H9 (cell line): Measurements from ENCODE around the gene HOATZ. TPM values are rescaled to one million over a fixed set of nuclear protein-coding genes. Genes with fewer than 3 reads are reported as not detected.

ENCODE experiments used
- DNase-seq: peaks from one replicate; pipeline ENCODE4 v3.0.0-alpha.2; 2017
- H2AFZ ChIP-seq: one replicate; pipeline ENCODE4 v1.6.1; 2013; ENCODE audit warnings: mild to moderate bottlenecking, low read length, control low read depth, moderate library complexity
- H2AK5ac ChIP-seq: 2 replicates; pipeline ENCODE4 v1.6.1; 2013; ENCODE audit warnings: low read length, control low read depth, mixed read lengths; ENCODE audit not compliant: insufficient read length
- H2BK120ac ChIP-seq: one replicate; pipeline ENCODE4 v1.6.1; 2013; ENCODE audit warnings: low read depth, mild to moderate bottlenecking, low read length, control low read depth, inconsistent platforms; ENCODE audit not compliant: poor library complexity, severe bottlenecking
- H2BK12ac ChIP-seq: 2 replicates; pipeline ENCODE4 v1.6.1; 2013; ENCODE audit warnings: low read length, control low read depth, mixed read lengths, low read depth; ENCODE audit not compliant: insufficient read length
- H2BK15ac ChIP-seq: 2 replicates; pipeline ENCODE4 v1.6.1; 2013; ENCODE audit warnings: low read depth, low read length, control low read depth
- H2BK20ac ChIP-seq: one replicate; pipeline ENCODE4 v1.6.1; 2013; ENCODE audit warnings: low read depth, mild to moderate bottlenecking, low read length, control low read depth, inconsistent platforms; ENCODE audit not compliant: poor library complexity, severe bottlenecking
- H2BK5ac ChIP-seq: 2 replicates; pipeline ENCODE4 v1.6.1; 2013; ENCODE audit warnings: low read length, control low read depth, mixed read lengths; ENCODE audit not compliant: insufficient read length
- H3K14ac ChIP-seq: 2 replicates; pipeline ENCODE4 v1.6.1; 2013; ENCODE audit warnings: low read length, control low read depth; ENCODE audit not compliant: insufficient read depth
- H3K18ac ChIP-seq: 2 replicates; pipeline ENCODE4 v1.6.1; 2013; ENCODE audit warnings: low read depth, mild to moderate bottlenecking, mixed read lengths, low read length, control low read depth; ENCODE audit not compliant: insufficient read length
- H3K23ac ChIP-seq: 2 replicates; pipeline ENCODE4 v1.6.1; 2013; ENCODE audit warnings: low read length, control low read depth, mixed read lengths, low read depth; ENCODE audit not compliant: insufficient read length
- H3K23me2 ChIP-seq: 2 replicates; pipeline ENCODE4 v1.6.1; 2013; ENCODE audit warnings: low read depth, mild to moderate bottlenecking, mixed read lengths, low read length, control low read depth; ENCODE audit not compliant: insufficient read length, poor library complexity, severe bottlenecking
- H3K27ac ChIP-seq: 2 replicates; pipeline ENCODE4 v1.5.1; 2013; ENCODE audit warnings: low read length, control low read depth, mixed read lengths, low read depth; ENCODE audit not compliant: insufficient read length
- H3K27me3 ChIP-seq: 2 replicates; pipeline ENCODE4 v1.6.1; 2013; ENCODE audit warnings: low read length, control low read depth, inconsistent platforms; ENCODE audit not compliant: insufficient read depth
- H3K4ac ChIP-seq: 2 replicates; pipeline ENCODE4 v1.6.1; 2013; ENCODE audit warnings: low read depth, mild to moderate bottlenecking, control low read depth, inconsistent platforms, low read length, moderate library complexity
- H3K4me1 ChIP-seq: 2 replicates; pipeline ENCODE4 v1.6.1; 2013; ENCODE audit warnings: low read length, control low read depth, inconsistent platforms; ENCODE audit not compliant: insufficient read depth
- H3K4me2 ChIP-seq: 2 replicates; pipeline ENCODE4 v1.6.1; 2013; ENCODE audit warnings: low read length, control low read depth, mixed read lengths; ENCODE audit not compliant: insufficient read length, insufficient read depth
- H3K56ac ChIP-seq: 2 replicates; pipeline ENCODE4 v1.6.1; 2013; ENCODE audit warnings: low read depth, mild to moderate bottlenecking, mixed read lengths, low read length, control low read depth; ENCODE audit not compliant: insufficient read length
- H3K79me1 ChIP-seq: 2 replicates; pipeline ENCODE4 v1.6.1; 2013; ENCODE audit warnings: low read depth, mild to moderate bottlenecking, moderate library complexity, low read length, control low read depth, inconsistent platforms; ENCODE audit not compliant: insufficient read depth, poor library complexity, severe bottlenecking
- H3K79me2 ChIP-seq: 2 replicates; pipeline ENCODE4 v1.6.1; 2013; ENCODE audit warnings: low read length, control low read depth, inconsistent platforms; ENCODE audit not compliant: insufficient read depth
- H3K9ac ChIP-seq: 2 replicates; pipeline ENCODE4 v1.6.1; 2013; ENCODE audit warnings: low read length, control low read depth, mixed read lengths; ENCODE audit not compliant: insufficient read length; ENCODE audit errors: extremely low read depth
- H3K9me3 ChIP-seq: one replicate; pipeline ENCODE4 v1.6.1; 2013; ENCODE audit warnings: low read depth, low read length, inconsistent platforms; ENCODE audit not compliant: control insufficient read depth
- H3T11ph ChIP-seq: one replicate; pipeline ENCODE4 v1.6.1; 2013; ENCODE audit warnings: mild to moderate bottlenecking, low read length, control low read depth, inconsistent platforms
- H4K20me1 ChIP-seq: one replicate; pipeline ENCODE4 v1.6.1; 2013; ENCODE audit not compliant: control insufficient read depth, insufficient read length, insufficient read depth
- H4K5ac ChIP-seq: 2 replicates; pipeline ENCODE4 v1.6.1; 2013; ENCODE audit warnings: low read depth, mild to moderate bottlenecking, mixed read lengths, low read length, control low read depth; ENCODE audit not compliant: insufficient read length
- H4K8ac ChIP-seq: replicated peaks from 2 replicates; pipeline ENCODE4 v1.6.1; 2013; ENCODE audit warnings: low read length, control low read depth, mixed read lengths, low read depth; ENCODE audit not compliant: insufficient read length
- H4K91ac ChIP-seq: 2 replicates; pipeline ENCODE4 v1.6.1; 2013; ENCODE audit warnings: low read depth, mild to moderate bottlenecking, moderate library complexity, mixed read lengths, low read length, control low read depth; ENCODE audit not compliant: insufficient read length
- H3K27ac Mint-ChIP-seq, 3 experiments: 2 replicates in 2 of 3; 3 replicates in 1 of 3; pipeline ENCODE4 v1.8.0; 2020 to 2021; ENCODE audit warnings: mixed read lengths in 3 of 3, mild to moderate bottlenecking in 1 of 3, moderate library complexity in 1 of 3
- H3K27me3 Mint-ChIP-seq: 2 replicates; pipeline ENCODE4 v1.8.0; 2021; ENCODE audit warnings: low read depth, mild to moderate bottlenecking, moderate library complexity, mixed read lengths
- H3K36me3 Mint-ChIP-seq, 3 experiments: 2 replicates in 2 of 3; 3 replicates in 1 of 3; pipeline ENCODE4 v1.8.0; 2020 to 2021; ENCODE audit warnings: low read depth in 3 of 3, mixed read lengths in 3 of 3; ENCODE audit not compliant: insufficient read depth in 1 of 3
- H3K4me1 Mint-ChIP-seq, 2 experiments: 2 replicates each; pipeline ENCODE4 v1.8.0; 2020; ENCODE audit warnings: mixed read lengths in 2 of 2
- H3K4me3 Mint-ChIP-seq, 2 experiments: 2 replicates in 1 of 2; 3 replicates in 1 of 2; pipeline ENCODE4 v1.8.0; 2020 to 2021; ENCODE audit warnings: mild to moderate bottlenecking in 2 of 2, mixed read lengths in 2 of 2, moderate library complexity in 1 of 2
- H3K9me3 Mint-ChIP-seq, 2 experiments: 2 replicates in 1 of 2; 3 replicates in 1 of 2; pipeline ENCODE4 v1.8.0; 2020; ENCODE audit warnings: mild to moderate bottlenecking in 2 of 2, mixed read lengths in 2 of 2, moderate library complexity in 1 of 2
- CTCF ChIP-seq: fragments of 200-600 bp; sonication (generic); conservative IDR thresholded peaks from 3 replicates; pipeline ENCODE4 v1.8.0; 2021; ENCODE audit warnings: antibody characterized with exemption, mild to moderate bottlenecking
- WGBS: extraction: QIAGEN DNeasy Blood & Tissue Kit; methylation state at CpG from one replicate; pipeline ENCODE4 v1.1.7; 2013; ENCODE audit warnings: missing lambda C conversion rate, low lambda C conversion rate, mixed read lengths; ENCODE audit not compliant: insufficient read length; ENCODE audit errors: extremely low coverage; 5-methylcytosine and 5-hydroxymethylcytosine counted together
- total RNA-seq: library from RNA; stranded (reverse); gene quantifications from 2 replicates; pipeline ENCODE4 v1.2.1, GENCODE V29; 2021

Gene HOATZ
- total RNA-seq, 1 experiment from 2014 or later: not detected

- H4K91ac ChIP-seq: no peak overlapping the region
- H3K9ac ChIP-seq: no peak overlapping the region
- no peaks in the 10 kb centered on the region for H3K4me1 ChIP-seq
- H3K4me3 Mint-ChIP-seq: no peak overlapping the region
- no CpG with 5 or more reads among the region's 6 CpGs for WGBS
- H3K4me2 ChIP-seq: no peak overlapping the region
- no peak overlapping the region for H3K23ac ChIP-seq
- no peak overlapping the region for H2BK15ac ChIP-seq
- DNase-seq: no peak
- no peak overlapping the region for H3T11ph ChIP-seq
- H3K4ac ChIP-seq: no peak overlapping the region
- no peaks in the 10 kb centered on the region for H3K36me3 Mint-ChIP-seq
- no peaks in the 10 kb centered on the region for H3K23me2 ChIP-seq
- H3K18ac ChIP-seq: no peak overlapping the region
- no peak overlapping the region for H4K8ac ChIP-seq
- H3K27ac Mint-ChIP-seq: no peak overlapping the region
- no peaks in the 10 kb centered on the region for H3K9me3 ChIP-seq
- H2BK20ac ChIP-seq: no peak overlapping the region
- H3K27ac ChIP-seq: no peak overlapping the region
- no peaks in the 10 kb centered on the region for H3K79me2 ChIP-seq
- H3K14ac ChIP-seq: no peak overlapping the region
- no peak overlapping the region for H2AFZ ChIP-seq
- no peak overlapping the region for H3K56ac ChIP-seq
- H2AK5ac ChIP-seq: no peak overlapping the region
- H3K9me3 Mint-ChIP-seq: no peaks in the 10 kb centered on the region
- no peak overlapping the region for H2BK12ac ChIP-seq
- no peak overlapping the region for H2BK120ac ChIP-seq
- H3K27me3 ChIP-seq: no peaks in the 10 kb centered on the region
- H2BK5ac ChIP-seq: no peak overlapping the region
- H3K79me1 ChIP-seq: no peaks in the 10 kb centered on the region
- H3K4me1 Mint-ChIP-seq: peaks cover 4 to 9% of the 10 kb centered on the region in 2 experiments
- no peak overlapping the region for H4K5ac ChIP-seq
- no peaks in the 10 kb centered on the region for H4K20me1 ChIP-seq
- TF ChIP-seq CTCF: no peak
- no peaks in the 10 kb centered on the region for H3K27me3 Mint-ChIP-seq
These were observed 61.2 kb downstream of the HOATZ start for GRCh38 chr11:111575740-111576139.
